GM10266 (cell line): ENCODE results near the gene CYP24A1.

Experiments
- DNase-seq: peaks from one replicate; pipeline ENCODE4 v3.0.0; 2012; ENCODE audit errors: extremely low spot score
- TF ChIP-seq, protein P1 (sequence below): IDR thresholded peaks from 2 replicates; pipeline ENCODE4 v1.5.1; 2012; ENCODE audit warnings: mild to moderate bottlenecking, low read depth; ENCODE audit not compliant: control insufficient read depth, insufficient read depth; ENCODE audit errors: missing control alignments

CYP24A1 gene

DNA sequence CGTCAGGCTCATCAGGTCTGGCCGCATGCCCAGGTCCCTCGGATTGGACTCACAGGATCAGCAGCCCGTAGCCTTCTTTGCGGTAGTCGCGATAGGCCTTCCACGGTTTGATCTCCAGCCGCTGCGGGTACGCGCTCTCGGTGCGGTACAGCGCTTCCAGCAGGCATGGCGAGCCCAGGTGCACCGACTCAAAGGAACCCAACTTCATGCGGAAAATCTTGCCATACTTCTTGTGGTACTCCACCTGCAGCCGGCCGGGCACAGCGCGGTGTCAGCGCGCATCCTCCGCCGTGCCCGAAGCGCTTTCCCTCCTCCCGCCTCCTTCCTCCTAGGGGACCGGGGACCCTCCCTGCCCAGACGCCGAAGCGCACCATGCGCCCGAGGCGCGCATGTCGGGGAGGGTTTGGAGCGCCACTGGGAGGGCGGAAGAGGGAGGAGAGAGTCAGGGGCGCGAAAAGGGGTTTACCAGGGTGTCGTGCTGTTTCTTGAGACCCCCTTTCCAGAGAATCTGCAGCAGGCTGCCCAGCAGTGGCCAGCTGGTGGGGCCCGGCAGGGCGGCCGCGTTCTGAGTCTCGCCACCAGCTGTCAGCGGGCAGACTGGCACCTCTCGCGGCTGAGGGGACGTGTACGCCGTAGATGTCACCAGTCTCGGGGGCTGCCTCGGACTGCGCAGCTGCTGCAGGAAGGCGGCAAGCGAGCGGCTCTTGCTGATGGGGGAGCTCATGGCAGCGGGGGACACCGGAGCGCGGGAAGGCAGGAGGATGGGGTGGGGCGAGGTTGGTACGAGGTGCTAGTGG is 732 bp downstream of the CYP24A1 start:
- DNase-seq = no peak
- TF ChIP-seq, protein P1, sequence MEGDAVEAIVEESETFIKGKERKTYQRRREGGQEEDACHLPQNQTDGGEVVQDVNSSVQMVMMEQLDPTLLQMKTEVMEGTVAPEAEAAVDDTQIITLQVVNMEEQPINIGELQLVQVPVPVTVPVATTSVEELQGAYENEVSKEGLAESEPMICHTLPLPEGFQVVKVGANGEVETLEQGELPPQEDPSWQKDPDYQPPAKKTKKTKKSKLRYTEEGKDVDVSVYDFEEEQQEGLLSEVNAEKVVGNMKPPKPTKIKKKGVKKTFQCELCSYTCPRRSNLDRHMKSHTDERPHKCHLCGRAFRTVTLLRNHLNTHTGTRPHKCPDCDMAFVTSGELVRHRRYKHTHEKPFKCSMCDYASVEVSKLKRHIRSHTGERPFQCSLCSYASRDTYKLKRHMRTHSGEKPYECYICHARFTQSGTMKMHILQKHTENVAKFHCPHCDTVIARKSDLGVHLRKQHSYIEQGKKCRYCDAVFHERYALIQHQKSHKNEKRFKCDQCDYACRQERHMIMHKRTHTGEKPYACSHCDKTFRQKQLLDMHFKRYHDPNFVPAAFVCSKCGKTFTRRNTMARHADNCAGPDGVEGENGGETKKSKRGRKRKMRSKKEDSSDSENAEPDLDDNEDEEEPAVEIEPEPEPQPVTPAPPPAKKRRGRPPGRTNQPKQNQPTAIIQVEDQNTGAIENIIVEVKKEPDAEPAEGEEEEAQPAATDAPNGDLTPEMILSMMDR = no peak

DNA sequence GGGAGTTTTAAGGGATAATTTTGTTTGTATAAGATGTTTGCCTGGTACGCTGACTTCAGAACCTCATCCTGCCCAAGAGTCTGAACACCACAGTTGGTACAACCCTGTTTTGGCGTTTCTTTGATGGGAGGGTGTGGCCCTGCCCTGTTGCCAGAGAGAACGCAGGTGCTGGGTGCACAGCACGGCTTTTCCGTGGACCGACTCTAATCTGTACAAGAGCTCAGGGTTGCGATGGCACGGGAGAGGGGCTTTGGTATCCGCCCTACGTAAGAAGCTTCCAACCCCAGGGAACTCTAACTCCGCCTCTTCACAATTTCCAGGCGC is 1.3 kb downstream of the CYP24A1 start:
- TF ChIP-seq, protein P1 = no peak
- no peak for DNase-seq

DNA sequence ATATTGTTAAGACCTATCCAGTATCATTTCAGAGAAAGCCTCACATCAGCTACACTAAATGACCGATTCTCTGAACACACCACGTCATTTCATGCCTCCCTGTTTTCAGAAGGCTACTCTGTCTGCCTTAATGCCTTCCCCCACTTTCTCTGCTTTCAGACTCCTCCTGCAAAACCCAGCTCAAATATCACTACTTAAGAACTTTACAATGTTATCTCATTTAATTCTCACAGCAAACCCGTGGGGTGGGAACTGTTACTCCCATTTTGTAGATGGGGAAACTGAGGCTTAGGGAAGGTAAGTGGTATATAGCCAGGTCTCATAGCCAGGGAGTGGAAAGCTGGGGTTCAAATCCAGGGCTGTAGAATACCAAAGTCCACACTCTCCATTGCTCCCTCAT is 2.8 kb downstream of the CYP24A1 start:
- TF ChIP-seq, protein P1 = no peak
- no peak for DNase-seq

DNA sequence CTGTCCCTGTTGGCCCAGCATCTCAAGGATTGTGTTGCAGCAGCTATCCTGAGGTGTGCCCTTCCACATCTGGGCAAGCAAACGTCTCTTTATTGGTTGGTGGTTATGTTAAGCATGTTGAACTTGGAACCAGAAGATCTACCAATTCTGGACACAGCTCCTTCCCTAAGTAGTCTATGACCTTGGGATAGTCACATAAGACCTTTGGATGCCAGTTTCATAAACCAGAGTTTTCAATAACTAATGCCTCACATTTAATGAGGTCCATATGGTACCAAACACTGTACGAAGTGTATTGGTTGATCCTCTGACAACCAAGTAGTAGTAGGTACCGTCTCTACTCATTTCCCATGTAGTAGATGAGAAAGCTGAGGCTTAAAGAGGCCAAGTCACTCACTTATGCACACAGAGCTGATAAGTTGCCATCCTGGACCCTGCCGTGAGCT is 3.7 kb downstream of the CYP24A1 start:
- DNase-seq = no peak
- TF ChIP-seq, protein P1 = no peak

DNA sequence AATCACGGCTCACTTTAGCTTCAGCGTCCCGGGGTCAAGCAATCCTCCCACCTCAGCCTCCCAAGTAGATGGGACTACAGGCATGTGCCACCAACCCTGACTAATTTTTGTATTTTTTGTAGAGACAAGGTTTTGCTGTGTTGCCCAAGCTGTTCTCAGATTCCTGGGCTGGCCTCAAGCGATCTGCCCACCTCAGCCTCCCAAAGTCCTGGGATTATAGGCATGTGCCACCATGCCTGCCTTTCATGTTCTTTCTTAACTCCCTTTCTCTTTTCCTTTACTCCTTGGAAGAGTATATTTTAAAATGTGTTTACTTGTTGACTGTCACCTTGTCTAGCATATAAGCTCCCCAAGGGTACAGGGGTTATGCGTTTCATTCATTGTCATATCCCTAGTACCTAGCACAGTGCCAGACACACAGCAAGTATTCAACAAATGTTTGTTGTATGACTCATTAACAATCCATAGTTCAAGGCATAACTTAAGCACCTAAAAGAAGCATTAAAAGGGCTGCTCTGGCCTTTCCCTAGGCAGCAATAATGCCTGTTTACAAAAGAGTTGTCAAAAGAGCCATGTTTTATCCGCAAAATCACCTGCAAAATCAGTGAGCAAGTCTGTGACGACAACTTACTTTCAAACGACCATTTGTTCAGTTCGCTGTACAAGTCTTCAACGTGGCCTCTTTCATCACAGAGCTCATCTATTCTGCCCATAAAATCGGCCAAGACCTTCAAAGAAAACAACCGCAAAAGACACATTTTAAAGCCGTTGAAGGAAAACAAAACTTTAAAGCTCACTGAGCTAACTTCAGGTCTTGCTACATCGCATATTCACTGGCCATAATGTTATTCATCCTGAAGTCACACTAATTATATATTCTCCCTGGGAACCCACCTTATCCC is 4.6 kb downstream of the CYP24A1 start:
- TF ChIP-seq, protein P1 = no peak
- no peak for DNase-seq

DNA sequence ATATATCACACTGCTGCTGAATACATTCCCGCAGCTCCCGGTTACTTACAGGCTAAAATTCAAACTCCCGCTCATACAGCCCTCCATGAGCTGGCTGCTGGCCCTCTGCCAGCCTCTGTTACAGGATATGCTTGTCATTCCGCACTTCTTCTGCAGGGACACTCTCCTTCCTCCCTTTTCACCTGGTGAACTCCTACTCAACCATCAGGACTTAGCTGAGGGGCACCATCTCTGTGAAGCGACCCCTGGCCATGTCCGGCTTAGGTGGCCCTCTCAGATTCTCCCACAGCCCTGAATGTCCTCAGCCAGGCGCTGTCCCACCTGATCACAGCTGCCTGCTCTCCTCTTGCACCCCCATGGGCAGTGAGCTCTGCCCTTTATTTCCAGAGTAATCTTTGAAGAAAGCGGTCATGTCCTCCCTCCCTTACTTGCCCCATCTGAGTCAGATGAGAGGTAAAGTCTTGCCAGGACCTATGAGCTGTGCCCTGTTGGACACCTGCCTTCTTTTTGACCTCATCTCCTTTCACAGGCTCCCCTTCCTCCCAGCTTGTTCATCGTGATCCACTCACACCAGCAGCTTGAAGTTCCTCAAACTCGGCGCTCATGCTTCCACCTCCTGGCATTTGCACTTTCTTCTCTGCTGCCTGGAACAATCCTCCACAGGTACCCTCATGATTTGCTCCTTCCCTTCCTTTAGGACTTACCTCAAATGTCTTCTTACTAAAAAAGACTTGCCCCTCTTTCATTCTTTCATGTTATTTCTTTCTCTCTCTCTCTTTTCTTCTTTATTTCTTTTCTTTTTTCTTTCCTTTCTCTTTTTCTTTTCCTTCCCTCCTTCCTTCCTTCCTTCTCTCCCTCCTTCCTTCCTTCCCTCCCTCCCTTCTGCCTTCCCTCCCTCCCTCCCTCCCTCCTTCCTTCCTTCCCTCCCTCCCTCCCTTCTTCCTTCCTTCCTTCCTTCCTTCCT is 5.6 kb downstream of the CYP24A1 start:
- no peak for DNase-seq
- TF ChIP-seq, protein P1 = no peak
